Measurements from ENCODE around the gene NPAS4.

DNA sequence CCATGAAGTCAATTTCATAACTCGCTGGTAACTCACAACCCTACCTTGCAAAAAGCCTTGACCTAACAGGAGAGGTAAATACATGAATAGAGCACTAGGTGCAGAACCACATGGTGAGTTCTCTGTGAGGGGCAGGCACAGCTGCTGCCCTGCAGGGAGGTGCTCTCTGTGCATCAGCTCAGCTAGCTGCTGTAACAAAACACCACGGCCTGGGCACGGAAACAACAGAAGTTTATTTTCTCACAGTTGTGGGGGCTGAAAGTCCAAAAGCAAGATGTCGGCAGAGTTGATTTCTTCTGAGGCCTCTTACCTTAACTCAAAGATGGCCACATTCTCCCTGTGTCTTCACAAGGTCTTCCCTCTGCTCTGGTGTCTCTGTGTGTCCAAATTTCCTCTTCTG, 30.8 kb downstream of the NPAS4 start:
- TF ChIP-seq, protein P1, sequence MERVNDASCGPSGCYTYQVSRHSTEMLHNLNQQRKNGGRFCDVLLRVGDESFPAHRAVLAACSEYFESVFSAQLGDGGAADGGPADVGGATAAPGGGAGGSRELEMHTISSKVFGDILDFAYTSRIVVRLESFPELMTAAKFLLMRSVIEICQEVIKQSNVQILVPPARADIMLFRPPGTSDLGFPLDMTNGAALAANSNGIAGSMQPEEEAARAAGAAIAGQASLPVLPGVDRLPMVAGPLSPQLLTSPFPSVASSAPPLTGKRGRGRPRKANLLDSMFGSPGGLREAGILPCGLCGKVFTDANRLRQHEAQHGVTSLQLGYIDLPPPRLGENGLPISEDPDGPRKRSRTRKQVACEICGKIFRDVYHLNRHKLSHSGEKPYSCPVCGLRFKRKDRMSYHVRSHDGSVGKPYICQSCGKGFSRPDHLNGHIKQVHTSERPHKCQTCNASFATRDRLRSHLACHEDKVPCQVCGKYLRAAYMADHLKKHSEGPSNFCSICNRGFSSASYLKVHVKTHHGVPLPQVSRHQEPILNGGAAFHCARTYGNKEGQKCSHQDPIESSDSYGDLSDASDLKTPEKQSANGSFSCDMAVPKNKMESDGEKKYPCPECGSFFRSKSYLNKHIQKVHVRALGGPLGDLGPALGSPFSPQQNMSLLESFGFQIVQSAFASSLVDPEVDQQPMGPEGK (CRISPR knock-in tag; IDR thresholded peaks at IDR 0.05; ENCODE audit: borderline replicate concordance), result no peak
- TF ChIP-seq ZNF565 (CRISPR knock-in tag; conservative IDR thresholded peaks at IDR 0.05; ENCODE audit: low read depth), result no peak
- TF ChIP-seq, protein P2, sequence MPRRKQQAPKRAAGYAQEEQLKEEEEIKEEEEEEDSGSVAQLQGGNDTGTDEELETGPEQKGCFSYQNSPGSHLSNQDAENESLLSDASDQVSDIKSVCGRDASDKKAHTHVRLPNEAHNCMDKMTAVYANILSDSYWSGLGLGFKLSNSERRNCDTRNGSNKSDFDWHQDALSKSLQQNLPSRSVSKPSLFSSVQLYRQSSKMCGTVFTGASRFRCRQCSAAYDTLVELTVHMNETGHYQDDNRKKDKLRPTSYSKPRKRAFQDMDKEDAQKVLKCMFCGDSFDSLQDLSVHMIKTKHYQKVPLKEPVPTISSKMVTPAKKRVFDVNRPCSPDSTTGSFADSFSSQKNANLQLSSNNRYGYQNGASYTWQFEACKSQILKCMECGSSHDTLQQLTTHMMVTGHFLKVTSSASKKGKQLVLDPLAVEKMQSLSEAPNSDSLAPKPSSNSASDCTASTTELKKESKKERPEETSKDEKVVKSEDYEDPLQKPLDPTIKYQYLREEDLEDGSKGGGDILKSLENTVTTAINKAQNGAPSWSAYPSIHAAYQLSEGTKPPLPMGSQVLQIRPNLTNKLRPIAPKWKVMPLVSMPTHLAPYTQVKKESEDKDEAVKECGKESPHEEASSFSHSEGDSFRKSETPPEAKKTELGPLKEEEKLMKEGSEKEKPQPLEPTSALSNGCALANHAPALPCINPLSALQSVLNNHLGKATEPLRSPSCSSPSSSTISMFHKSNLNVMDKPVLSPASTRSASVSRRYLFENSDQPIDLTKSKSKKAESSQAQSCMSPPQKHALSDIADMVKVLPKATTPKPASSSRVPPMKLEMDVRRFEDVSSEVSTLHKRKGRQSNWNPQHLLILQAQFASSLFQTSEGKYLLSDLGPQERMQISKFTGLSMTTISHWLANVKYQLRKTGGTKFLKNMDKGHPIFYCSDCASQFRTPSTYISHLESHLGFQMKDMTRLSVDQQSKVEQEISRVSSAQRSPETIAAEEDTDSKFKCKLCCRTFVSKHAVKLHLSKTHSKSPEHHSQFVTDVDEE (CRISPR knock-in tag; IDR thresholded peaks at IDR 0.05), result no peak
- TF ChIP-seq ISL1 (CRISPR knock-in tag; IDR thresholded peaks at IDR 0.05), result no peak

All from SK-N-SH treated with all-trans-retinoic acid at 6 μM for 48 hours (cell line).